Upper lobe of left lung (tissue), 6 donors: ENCODE measurements around the gene CNTNAP5. TPM values are rescaled to one million over a fixed set of nuclear protein-coding genes. Genes with fewer than 3 reads are reported as not detected.

Experiments
- ATAC-seq, 2 donors: fragments of 200-7000 bp; cut with Tn5 transposase; one replicate each; pipeline ENCODE4 v1.9.1; 2022; ENCODE audit warnings: mild to moderate bottlenecking in 2 of 2, moderate library complexity in 2 of 2; ENCODE audit not compliant: low FRiP score in 2 of 2
- DNase-seq, 2 donors: peaks; one replicate each; pipeline ENCODE4 v3.0.0-alpha.2; 2019 to 2020
- H3K27ac ChIP-seq, 4 donors: fragments of 200-600 bp; sonication (generic); one replicate each; pipeline ENCODE4 v1.5.1; 2016 to 2019
- H3K27me3 ChIP-seq, 4 donors: fragments of 200-600 bp; sonication (generic); one replicate each; pipeline ENCODE4 v1.5.1; 2017 to 2019
- H3K36me3 ChIP-seq, 4 donors: fragments of 200-600 bp; sonication (generic); one replicate each; pipeline ENCODE4 v1.5.1; 2016 to 2019
- H3K4me1 ChIP-seq, 4 donors: fragments of 200-600 bp; sonication (generic); one replicate each; pipeline ENCODE4 v1.5.1; 2018 to 2019
- H3K4me3 ChIP-seq, 4 donors: fragments of 200-600 bp; sonication (generic); one replicate each; pipeline ENCODE4 v1.5.1; 2017 to 2019; ENCODE audit warnings: mild to moderate bottlenecking in 2 of 4, moderate library complexity in 1 of 4
- H3K9me3 ChIP-seq, 4 donors: fragments of 200-600 bp; sonication (generic); one replicate each; pipeline ENCODE4 v1.5.1; 2018 to 2019
- CTCF ChIP-seq, 6 experiments: fragments of 450-650 bp in 4 of 6; fragments of 200-600 bp in 2 of 6; sonication (generic) in 2 of 6; IDR thresholded peaks; one replicate each; pipeline ENCODE4 v1.5.1; 2016 to 2019; ENCODE audit warnings: antibody characterized with exemption in 6 of 6
- EP300 ChIP-seq, 4 donors: sonication (generic); formaldehyde crosslinking; IDR thresholded peaks; one replicate each; pipeline ENCODE4 v1.5.1; 2017; ENCODE audit warnings: antibody characterized with exemption in 4 of 4, control low read depth in 2 of 4
- POLR2A ChIP-seq, 4 donors: fragments of 450-650 bp; IDR thresholded peaks; one replicate each; pipeline ENCODE4 v1.5.1; 2016 to 2017; ENCODE audit warnings: antibody characterized with exemption in 4 of 4, mild to moderate bottlenecking in 2 of 4
- POLR2AphosphoS5 ChIP-seq, 2 donors: sonication (generic); formaldehyde crosslinking; IDR thresholded peaks; one replicate each; pipeline ENCODE4 v1.5.1; 2017; ENCODE audit warnings: antibody characterized with exemption in 2 of 2
- WGBS, 2 donors: methylation state at CpG; one replicate each; pipeline ENCODE4 v1.1.5; 2017 to 2018; 5-methylcytosine and 5-hydroxymethylcytosine counted together
- total RNA-seq, 6 donors: library from RNA; depleted of rRNA in 4 of 6; stranded (reverse); fragments of >200 nt in 4 of 6; gene quantifications; one replicate each; pipeline versions ENCODE4 v1.1.0 to v1.2.1, GENCODE V29; 2016 to 2021
- donor health status: DM: no; HTN: no; CAD: no; lungs with moderate emphysema.
- donor health status: DM: no; HTN: yes; CAD: no; lungs with severe emphysema.

CNTNAP5 gene
- total RNA-seq, 6 donors from 2014 or later, result not detected

- Histone ChIP-seq H3K9me3 (peaks cover 0 to under 1% (median 0%) of the 10 kb centered on the region in 4 donors), H3K27me3 (no peaks in the 10 kb centered on the region), H3K4me3 (no peak overlapping the region), H3K36me3 (no peaks in the 10 kb centered on the region), H3K4me1 (no peaks in the 10 kb centered on the region), H3K27ac (no peak overlapping the region)
- ATAC-seq, result no peak
- TF ChIP-seq CTCF (IDR thresholded peaks at IDR 0.05) (no peak), POLR2AphosphoS5 (IDR thresholded peaks at IDR 0.05) (no peak), EP300 (IDR thresholded peaks at IDR 0.05) (no peak), POLR2A (IDR thresholded peaks at IDR 0.05) (no peak)
- WGBS, 2 donors, result 86 to 95% methylated on average over 1 of the region's 1 CpG
- DNase-seq, result no peak
These were observed 153.6 kb downstream of the CNTNAP5 start for GRCh38 chr2:124178719-124179118.

- DNase-seq, result no peak
- no peaks in the 10 kb centered on the region for H3K9me3 ChIP-seq
- no peaks in the 10 kb centered on the region for H3K27me3 ChIP-seq
- no peak overlapping the region for H3K27ac ChIP-seq
- TF ChIP-seq POLR2AphosphoS5 (IDR thresholded peaks at IDR 0.05) (no peak), EP300 (IDR thresholded peaks at IDR 0.05) (no peak), CTCF (IDR thresholded peaks at IDR 0.05) (no peak), POLR2A (IDR thresholded peaks at IDR 0.05) (no peak)
- no peaks in the 10 kb centered on the region for H3K36me3 ChIP-seq
- no peaks in the 10 kb centered on the region for H3K4me1 ChIP-seq
- no peak for ATAC-seq
- H3K4me3 ChIP-seq, result no peak overlapping the region
These were observed 155.5 kb downstream of the CNTNAP5 start for GRCh38 chr2:124180635-124181034.

- WGBS, 2 donors, result 86 to 88% methylated on average over 1 of the region's 1 CpG
- no peaks in the 10 kb centered on the region for H3K9me3 ChIP-seq
- DNase-seq (no peak), ATAC-seq (no peak)
- TF ChIP-seq POLR2A (IDR thresholded peaks at IDR 0.05) (no peak), EP300 (IDR thresholded peaks at IDR 0.05) (no peak), POLR2AphosphoS5 (IDR thresholded peaks at IDR 0.05) (no peak), CTCF (IDR thresholded peaks at IDR 0.05) (no peak)
- H3K4me1 ChIP-seq, result no peaks in the 10 kb centered on the region
- no peaks in the 10 kb centered on the region for H3K27me3 ChIP-seq
- no peaks in the 10 kb centered on the region for H3K36me3 ChIP-seq
- no peak overlapping the region for H3K4me3 ChIP-seq
- no peak overlapping the region for H3K27ac ChIP-seq
These were observed 161.7 kb downstream of the CNTNAP5 start for GRCh38 chr2:124186801-124187200.

GRCh38 chr2:124187948-124188347, 162.9 kb downstream of the CNTNAP5 start:
- H3K4me3 ChIP-seq, result no peak overlapping the region
- H3K36me3 ChIP-seq, result no peaks in the 10 kb centered on the region
- H3K27me3 ChIP-seq, result no peaks in the 10 kb centered on the region
- no peaks in the 10 kb centered on the region for H3K9me3 ChIP-seq
- no peak for TF ChIP-seq POLR2AphosphoS5 (IDR thresholded peaks at IDR 0.05)
- TF ChIP-seq EP300 (IDR thresholded peaks at IDR 0.05), result no peak
- TF ChIP-seq POLR2A (IDR thresholded peaks at IDR 0.05), result no peak
- no peak for TF ChIP-seq CTCF (IDR thresholded peaks at IDR 0.05)
- H3K4me1 ChIP-seq, result no peaks in the 10 kb centered on the region
- no peak overlapping the region for H3K27ac ChIP-seq
- WGBS, 2 donors, result 63 to 72% methylated on average over 2 of the region's 2 CpGs
- DNase-seq, result no peak
- ATAC-seq, result no peak

GRCh38 chr2:124193706-124194105, 168.6 kb downstream of the CNTNAP5 start:
- ATAC-seq, result no peak
- no peak for TF ChIP-seq EP300 (IDR thresholded peaks at IDR 0.05)
- no peak for TF ChIP-seq CTCF (IDR thresholded peaks at IDR 0.05)
- TF ChIP-seq POLR2AphosphoS5 (IDR thresholded peaks at IDR 0.05), result no peak
- TF ChIP-seq POLR2A (IDR thresholded peaks at IDR 0.05), result no peak
- Histone ChIP-seq H3K36me3 (no peaks in the 10 kb centered on the region), H3K27me3 (no peaks in the 10 kb centered on the region), H3K9me3 (no peaks in the 10 kb centered on the region), H3K4me1 (no peaks in the 10 kb centered on the region), H3K27ac (no peak overlapping the region), H3K4me3 (no peak overlapping the region)
- WGBS, 2 donors, result 59 to 68% methylated on average over 4 of the region's 4 CpGs
- DNase-seq, result no peak
